ENCODE results near the gene GPX7.

GRCh38 chr1:52615489-52616042 is 13.4 kb downstream of the GPX7 start:
- TF ChIP-seq, protein P1, sequence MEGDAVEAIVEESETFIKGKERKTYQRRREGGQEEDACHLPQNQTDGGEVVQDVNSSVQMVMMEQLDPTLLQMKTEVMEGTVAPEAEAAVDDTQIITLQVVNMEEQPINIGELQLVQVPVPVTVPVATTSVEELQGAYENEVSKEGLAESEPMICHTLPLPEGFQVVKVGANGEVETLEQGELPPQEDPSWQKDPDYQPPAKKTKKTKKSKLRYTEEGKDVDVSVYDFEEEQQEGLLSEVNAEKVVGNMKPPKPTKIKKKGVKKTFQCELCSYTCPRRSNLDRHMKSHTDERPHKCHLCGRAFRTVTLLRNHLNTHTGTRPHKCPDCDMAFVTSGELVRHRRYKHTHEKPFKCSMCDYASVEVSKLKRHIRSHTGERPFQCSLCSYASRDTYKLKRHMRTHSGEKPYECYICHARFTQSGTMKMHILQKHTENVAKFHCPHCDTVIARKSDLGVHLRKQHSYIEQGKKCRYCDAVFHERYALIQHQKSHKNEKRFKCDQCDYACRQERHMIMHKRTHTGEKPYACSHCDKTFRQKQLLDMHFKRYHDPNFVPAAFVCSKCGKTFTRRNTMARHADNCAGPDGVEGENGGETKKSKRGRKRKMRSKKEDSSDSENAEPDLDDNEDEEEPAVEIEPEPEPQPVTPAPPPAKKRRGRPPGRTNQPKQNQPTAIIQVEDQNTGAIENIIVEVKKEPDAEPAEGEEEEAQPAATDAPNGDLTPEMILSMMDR (IDR thresholded peaks at IDR 0.05): no peak
- TF ChIP-seq POLR2A (IDR thresholded peaks at IDR 0.05): no peak

All from Peyer's patch (tissue), 4 donors.